ENCODE measurements around the gene SLC39A10. TPM values are rescaled to one million over a fixed set of nuclear protein-coding genes. Genes with fewer than 3 reads are reported as not detected.

Gene SLC39A10
- total RNA-seq, 1 donor = 57.8 TPM

GRCh38 chr2:195733831-195734230 is 76.8 kb downstream of the SLC39A10 start:
- no peak overlapping the region for H3K4me3 ChIP-seq (ENCODE audit: low read depth, low read length)
- TF ChIP-seq, protein P1, sequence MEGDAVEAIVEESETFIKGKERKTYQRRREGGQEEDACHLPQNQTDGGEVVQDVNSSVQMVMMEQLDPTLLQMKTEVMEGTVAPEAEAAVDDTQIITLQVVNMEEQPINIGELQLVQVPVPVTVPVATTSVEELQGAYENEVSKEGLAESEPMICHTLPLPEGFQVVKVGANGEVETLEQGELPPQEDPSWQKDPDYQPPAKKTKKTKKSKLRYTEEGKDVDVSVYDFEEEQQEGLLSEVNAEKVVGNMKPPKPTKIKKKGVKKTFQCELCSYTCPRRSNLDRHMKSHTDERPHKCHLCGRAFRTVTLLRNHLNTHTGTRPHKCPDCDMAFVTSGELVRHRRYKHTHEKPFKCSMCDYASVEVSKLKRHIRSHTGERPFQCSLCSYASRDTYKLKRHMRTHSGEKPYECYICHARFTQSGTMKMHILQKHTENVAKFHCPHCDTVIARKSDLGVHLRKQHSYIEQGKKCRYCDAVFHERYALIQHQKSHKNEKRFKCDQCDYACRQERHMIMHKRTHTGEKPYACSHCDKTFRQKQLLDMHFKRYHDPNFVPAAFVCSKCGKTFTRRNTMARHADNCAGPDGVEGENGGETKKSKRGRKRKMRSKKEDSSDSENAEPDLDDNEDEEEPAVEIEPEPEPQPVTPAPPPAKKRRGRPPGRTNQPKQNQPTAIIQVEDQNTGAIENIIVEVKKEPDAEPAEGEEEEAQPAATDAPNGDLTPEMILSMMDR (IDR thresholded peaks at IDR 0.05; ENCODE audit: insufficient read depth, low read length) = no peak
- no peak for DNase-seq (ENCODE audit: low read depth)

- no peak overlapping the region for H3K4me3 ChIP-seq (ENCODE audit: low read depth, low read length)
- no peak for DNase-seq (ENCODE audit: low read depth)
- TF ChIP-seq, protein P1 (IDR thresholded peaks at IDR 0.05; ENCODE audit: insufficient read depth, low read length) = no peak
Measured at GRCh38 chr2:195734395-195734794, 77.4 kb downstream of the SLC39A10 start.

DNA sequence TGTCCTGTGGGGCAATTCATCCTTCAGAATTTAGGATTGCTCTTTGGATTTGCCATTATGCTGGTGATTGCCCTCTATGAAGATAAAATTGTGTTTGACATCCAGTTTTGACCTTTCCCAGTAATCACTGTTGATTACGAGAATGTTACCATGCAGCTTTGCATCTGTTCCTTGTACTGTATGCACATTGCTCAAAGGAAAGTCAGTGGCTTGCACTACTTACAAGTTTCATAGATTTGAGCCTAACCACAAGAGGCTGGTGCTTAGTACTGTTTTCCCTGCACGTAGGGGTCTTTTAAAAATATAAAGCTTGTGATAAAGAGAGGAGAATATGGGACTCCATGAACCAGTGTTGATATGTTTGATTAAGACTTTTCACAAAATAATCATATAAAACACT is 77.9 kb downstream of the SLC39A10 start:
- TF ChIP-seq, protein P1 (IDR thresholded peaks at IDR 0.05; ENCODE audit: insufficient read depth, low read length) = no peak
- no peak overlapping the region for H3K4me3 ChIP-seq (ENCODE audit: low read depth, low read length)
- no peak for DNase-seq (ENCODE audit: low read depth)

DNA sequence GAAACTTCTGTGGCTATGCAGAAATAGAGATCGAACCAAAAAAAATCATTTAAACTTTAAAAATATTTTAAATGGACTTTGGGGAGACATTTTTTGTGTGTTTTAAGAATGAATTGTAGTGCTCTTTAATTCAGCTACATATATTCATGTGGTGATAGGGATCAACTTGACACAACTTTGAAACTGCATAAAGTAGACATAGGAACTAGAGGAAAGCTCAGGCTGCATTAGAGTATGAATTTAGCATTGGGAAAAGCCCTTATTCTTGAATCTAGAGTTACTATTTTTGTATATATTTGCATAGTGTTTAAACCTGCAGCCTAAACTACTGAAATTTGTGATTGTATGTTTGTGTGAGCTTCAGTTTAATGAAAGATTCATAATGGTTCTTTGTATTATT is 78.3 kb downstream of the SLC39A10 start:
- DNase-seq (ENCODE audit: low read depth) = no peak
- TF ChIP-seq, protein P1 (IDR thresholded peaks at IDR 0.05; ENCODE audit: insufficient read depth, low read length) = no peak
- H3K4me3 ChIP-seq (ENCODE audit: low read depth, low read length) = no peak overlapping the region

DNA sequence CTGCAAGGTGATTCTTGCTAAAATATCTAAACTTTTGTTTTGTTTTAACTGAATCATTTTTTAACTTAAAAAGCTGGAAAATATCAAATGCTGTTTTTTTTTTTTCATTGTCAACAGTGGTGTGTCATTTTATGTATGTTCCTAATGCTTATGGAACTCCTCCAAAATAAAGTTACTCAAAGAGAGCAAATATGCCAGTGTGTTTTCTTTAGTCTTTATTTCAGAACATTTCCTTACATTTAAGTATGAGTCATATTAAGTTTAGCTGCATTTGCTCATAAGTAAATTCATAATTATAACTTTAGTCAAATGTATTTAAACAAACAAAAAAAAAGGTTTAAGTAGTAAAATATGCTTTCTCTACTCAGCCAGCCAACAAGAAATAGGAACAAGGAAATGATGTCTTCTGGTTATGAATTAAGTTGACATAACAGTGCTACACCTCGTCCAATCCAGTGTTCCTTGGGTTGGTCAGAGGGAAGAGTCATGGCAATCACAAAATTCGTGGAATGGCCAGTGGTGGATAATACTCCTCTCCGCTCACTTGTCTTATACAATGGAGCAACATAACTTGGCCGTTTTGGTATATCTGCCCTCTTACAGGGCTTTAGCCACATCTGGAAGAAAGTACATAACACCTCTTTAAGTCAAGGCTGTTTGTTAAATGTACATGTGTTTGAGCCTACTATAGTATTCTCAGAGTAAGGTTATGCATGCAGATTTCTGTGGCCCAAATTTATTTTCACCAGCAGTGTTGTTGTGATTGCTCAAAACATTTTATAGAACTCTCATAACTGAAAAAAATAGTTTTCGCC is 80.7 kb downstream of the SLC39A10 start:
- no peak overlapping the region for H3K4me3 ChIP-seq (ENCODE audit: low read depth, low read length)
- peak; percentile 20 for DNase-seq (ENCODE audit: low read depth)
- TF ChIP-seq, protein P1 (IDR thresholded peaks at IDR 0.05; ENCODE audit: insufficient read depth, low read length) = no peak

GRCh38 chr2:195741191-195741590 is 84.2 kb downstream of the SLC39A10 start:
- TF ChIP-seq, protein P1 (IDR thresholded peaks at IDR 0.05; ENCODE audit: insufficient read depth, low read length) = no peak
- no peak overlapping the region for H3K4me3 ChIP-seq (ENCODE audit: low read depth, low read length)

More at GRCh38 chr2:195741191-195741590, 84.2 kb downstream of the SLC39A10 start:
- DNase-seq (ENCODE audit: low read depth) = no peak
